ENCODE results near the gene RPS6KA1.

RPS6KA1 gene

GRCh38 chr1:26570287-26570686, 40.7 kb downstream of the RPS6KA1 start:
- H4K20me1 ChIP-seq (ENCODE audit: control insufficient read depth, insufficient read depth, low read depth, low read length): no peaks in the 10 kb centered on the region
- TF ChIP-seq EZH2phosphoT487 (IDR thresholded peaks at IDR 0.05; ENCODE audit: borderline replicate concordance, low read length): no peak
- TF ChIP-seq, protein P1, sequence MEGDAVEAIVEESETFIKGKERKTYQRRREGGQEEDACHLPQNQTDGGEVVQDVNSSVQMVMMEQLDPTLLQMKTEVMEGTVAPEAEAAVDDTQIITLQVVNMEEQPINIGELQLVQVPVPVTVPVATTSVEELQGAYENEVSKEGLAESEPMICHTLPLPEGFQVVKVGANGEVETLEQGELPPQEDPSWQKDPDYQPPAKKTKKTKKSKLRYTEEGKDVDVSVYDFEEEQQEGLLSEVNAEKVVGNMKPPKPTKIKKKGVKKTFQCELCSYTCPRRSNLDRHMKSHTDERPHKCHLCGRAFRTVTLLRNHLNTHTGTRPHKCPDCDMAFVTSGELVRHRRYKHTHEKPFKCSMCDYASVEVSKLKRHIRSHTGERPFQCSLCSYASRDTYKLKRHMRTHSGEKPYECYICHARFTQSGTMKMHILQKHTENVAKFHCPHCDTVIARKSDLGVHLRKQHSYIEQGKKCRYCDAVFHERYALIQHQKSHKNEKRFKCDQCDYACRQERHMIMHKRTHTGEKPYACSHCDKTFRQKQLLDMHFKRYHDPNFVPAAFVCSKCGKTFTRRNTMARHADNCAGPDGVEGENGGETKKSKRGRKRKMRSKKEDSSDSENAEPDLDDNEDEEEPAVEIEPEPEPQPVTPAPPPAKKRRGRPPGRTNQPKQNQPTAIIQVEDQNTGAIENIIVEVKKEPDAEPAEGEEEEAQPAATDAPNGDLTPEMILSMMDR (IDR thresholded peaks at IDR 0.05; ENCODE audit: low read depth, low read length, poor library complexity, severe bottlenecking): no peak
- H3K27me3 ChIP-seq (ENCODE audit: control insufficient read depth, low read length): no peaks in the 10 kb centered on the region
- H3K4me3 ChIP-seq (ENCODE audit: low read length): no peak overlapping the region
- no peaks in the 10 kb centered on the region for H3F3A ChIP-seq (ENCODE audit: control insufficient read depth, insufficient read depth)
- H3K4me1 ChIP-seq (ENCODE audit: control insufficient read depth, low read length): no peaks in the 10 kb centered on the region
- H3K27ac ChIP-seq (ENCODE audit: low read depth, low read length): no peak overlapping the region
- H3K36me3 ChIP-seq (ENCODE audit: control insufficient read depth, low read length): peaks cover 57% of the 10 kb centered on the region
- no peaks in the 10 kb centered on the region for H3K79me2 ChIP-seq (ENCODE audit: control insufficient read depth, low read length)
- no peak overlapping the region for H3K4me2 ChIP-seq (ENCODE audit: low read length)
- H3K9me3 ChIP-seq (ENCODE audit: control insufficient read depth, insufficient read depth, low read length): no peaks in the 10 kb centered on the region
- no peaks in the 10 kb centered on the region for H3K9me2 ChIP-seq (replicated peaks; ENCODE audit: control insufficient read depth, low read length)

GRCh38 chr1:26571381-26571780, 41.8 kb downstream of the RPS6KA1 start:
- no peak for TF ChIP-seq EZH2phosphoT487 (IDR thresholded peaks at IDR 0.05; ENCODE audit: borderline replicate concordance, low read length)
- TF ChIP-seq, protein P1 (IDR thresholded peaks at IDR 0.05; ENCODE audit: low read depth, low read length, poor library complexity, severe bottlenecking): no peak
- Histone ChIP-seq H3K4me2 (ENCODE audit: low read length) (no peak overlapping the region), H3K79me2 (ENCODE audit: control insufficient read depth, low read length) (no peaks in the 10 kb centered on the region), H3K4me1 (ENCODE audit: control insufficient read depth, low read length) (no peaks in the 10 kb centered on the region), H3K27me3 (ENCODE audit: control insufficient read depth, low read length) (no peaks in the 10 kb centered on the region), H3K4me3 (ENCODE audit: low read length) (no peak overlapping the region), H4K20me1 (ENCODE audit: control insufficient read depth, insufficient read depth, low read depth, low read length) (no peaks in the 10 kb centered on the region), H3K36me3 (ENCODE audit: control insufficient read depth, low read length) (peaks cover 56% of the 10 kb centered on the region), H3K27ac (ENCODE audit: low read depth, low read length) (no peak overlapping the region), H3K9me3 (ENCODE audit: control insufficient read depth, insufficient read depth, low read length) (no peaks in the 10 kb centered on the region), H3F3A (ENCODE audit: control insufficient read depth, insufficient read depth) (no peaks in the 10 kb centered on the region), H3K9me2 (replicated peaks; ENCODE audit: control insufficient read depth, low read length) (no peaks in the 10 kb centered on the region)

GRCh38 chr1:26574018-26574417, 44.5 kb downstream of the RPS6KA1 start:
- Histone ChIP-seq H3F3A (ENCODE audit: control insufficient read depth, insufficient read depth) (no peaks in the 10 kb centered on the region), H3K9me3 (ENCODE audit: control insufficient read depth, insufficient read depth, low read length) (no peaks in the 10 kb centered on the region), H3K4me2 (ENCODE audit: low read length) (no peak overlapping the region), H3K36me3 (ENCODE audit: control insufficient read depth, low read length) (peaks cover 48% of the 10 kb centered on the region), H3K27me3 (ENCODE audit: control insufficient read depth, low read length) (no peaks in the 10 kb centered on the region), H3K9me2 (replicated peaks; ENCODE audit: control insufficient read depth, low read length) (no peaks in the 10 kb centered on the region), H3K4me3 (ENCODE audit: low read length) (no peak overlapping the region), H3K79me2 (ENCODE audit: control insufficient read depth, low read length) (no peaks in the 10 kb centered on the region), H3K4me1 (ENCODE audit: control insufficient read depth, low read length) (no peaks in the 10 kb centered on the region), H4K20me1 (ENCODE audit: control insufficient read depth, insufficient read depth, low read depth, low read length) (no peaks in the 10 kb centered on the region), H3K27ac (ENCODE audit: low read depth, low read length) (no peak overlapping the region)
- TF ChIP-seq, protein P1 (IDR thresholded peaks at IDR 0.05; ENCODE audit: low read depth, low read length, poor library complexity, severe bottlenecking): no peak

Data from DOHH2 (cell line).